Subcutaneous adipose tissue (tissue), 4 donors: ENCODE results near the gene KRTAP1-4. TPM values are rescaled to one million over a fixed set of nuclear protein-coding genes. Genes with fewer than 3 reads are reported as not detected.

Experiments used
- CTCF ChIP-seq: fragments of 450-650 bp; IDR thresholded peaks from one replicate; pipeline ENCODE4 v1.5.1; 2016; ENCODE audit warnings: low read depth, mild to moderate bottlenecking, control low read depth, antibody characterized with exemption, moderate library complexity
- total RNA-seq, 4 donors: library from RNA; depleted of rRNA; stranded (reverse); fragments of >200 nt; gene quantifications; one replicate each; pipeline ENCODE4 v1.1.0, GENCODE V29; 2016

The KRTAP1-4 gene
- total RNA-seq, 4 donors from 2014 or later = not detected

GRCh38 chr17:41009936-41010335 is 20.1 kb downstream of the KRTAP1-4 start:
- TF ChIP-seq CTCF = no peak

- TF ChIP-seq CTCF = no peak
Observed at GRCh38 chr17:41009301-41009760, 20.7 kb downstream of the KRTAP1-4 start.

- no peak for TF ChIP-seq CTCF
Observed at GRCh38 chr17:41008811-41009210, 21.2 kb downstream of the KRTAP1-4 start, which contains the start of gene KRTAP3-1. Gene KRTAP3-1, minus strand, starts transcription at chr17:41009128. Its CDS starts 54 bp downstream, at chr17:41009074.

GRCh38 chr17:41004397-41004796 is 25.6 kb downstream of the KRTAP1-4 start:
- TF ChIP-seq CTCF = no peak

GRCh38 chr17:41003926-41004325 is 26.1 kb downstream of the KRTAP1-4 start:
- no peak for TF ChIP-seq CTCF

GRCh38 chr17:41002814-41003213 is 27.2 kb downstream of the KRTAP1-4 start:
- TF ChIP-seq CTCF = no peak

- TF ChIP-seq CTCF = no peak
Observed at GRCh38 chr17:41001795-41002194, 28.2 kb downstream of the KRTAP1-4 start.
